Lower leg skin (tissue), 4 donors: Measurements from ENCODE around the gene KLHL25. TPM values are rescaled to one million over a fixed set of nuclear protein-coding genes. Genes with fewer than 3 reads are reported as not detected.
A peak's percentile ranks its signal among the peaks of the same experiment; 100 is the strongest.

Source experiments
- DNase-seq, 2 donors: peaks; one replicate each; pipeline ENCODE4 v3.0.0-alpha.2; 2019; ENCODE audit warnings: low spot score in 2 of 2
- H3K4me3 ChIP-seq: fragments of 200-600 bp; sonication (generic); 2 replicates; pipeline ENCODE4 v1.5.1; 2017; ENCODE audit warnings: mild to moderate bottlenecking, low read depth; ENCODE audit not compliant: poor library complexity, severe bottlenecking
- CTCF ChIP-seq, 3 donors: fragments of 450-650 bp; IDR thresholded peaks; one replicate each; pipeline ENCODE4 v1.5.1; 2016; ENCODE audit warnings: antibody characterized with exemption in 3 of 3, mild to moderate bottlenecking in 3 of 3, moderate library complexity in 2 of 3
- POLR2A ChIP-seq, 2 donors: fragments of 450-650 bp; IDR thresholded peaks; one replicate each; pipeline ENCODE4 v1.6.1; 2016 to 2017; ENCODE audit warnings: antibody characterized with exemption in 2 of 2, mild to moderate bottlenecking in 1 of 2, moderate library complexity in 1 of 2
- WGBS, 2 donors: methylation state at CpG; one replicate each; pipeline ENCODE4 v1.1.5; 2018; 5-methylcytosine and 5-hydroxymethylcytosine counted together
- intact Hi-C: fragments of 100-400 bp; cut with DNase I; formaldehyde crosslinking; loops from one replicate; pipeline ENCODE4 v1.15.0; 2023; ENCODE audit warnings: low total_unique reads
- total RNA-seq, 4 donors: library from RNA; depleted of rRNA; stranded (reverse); fragments of >200 nt; gene quantifications; one replicate each; pipeline ENCODE4 v1.1.0, GENCODE V29; 2016

KLHL25 gene
- total RNA-seq, 4 donors from 2014 or later: 13.9 to 29.0 (median 21.4) TPM

GRCh38 chr15:85757073-85757938, 37.4 kb downstream of the KLHL25 start:
- DNase-seq: peak in 1 of 2 donors; percentile 79
- TF ChIP-seq CTCF (IDR thresholded peaks at IDR 0.05) (no peak), POLR2A (IDR thresholded peaks at IDR 0.05) (no peak)
- H3K4me3 ChIP-seq: no peak overlapping the region
- intact Hi-C loops: no loop called here
- 73% methylated on average over 13 of the region's 13 CpGs for WGBS, 2 donors

- peak in 1 of 2 donors; percentile 85 for DNase-seq
- no peak overlapping the region for H3K4me3 ChIP-seq
- intact Hi-C loops: no loop called here
- 94 to 96% methylated on average over 9 of the region's 9 CpGs for WGBS, 2 donors
- no peak for TF ChIP-seq POLR2A (IDR thresholded peaks at IDR 0.05)
- no peak for TF ChIP-seq CTCF (IDR thresholded peaks at IDR 0.05)
Measured at GRCh38 chr15:85756411-85757072, 38.2 kb downstream of the KLHL25 start.

GRCh38 chr15:85755942-85756341, 38.8 kb downstream of the KLHL25 start:
- peak in 1 of 2 donors; percentile 32 for DNase-seq
- intact Hi-C loops: no loop called here
- TF ChIP-seq CTCF (IDR thresholded peaks at IDR 0.05) (no peak), POLR2A (IDR thresholded peaks at IDR 0.05) (no peak)
- no peak overlapping the region for H3K4me3 ChIP-seq
- 90 to 96% methylated on average over 4 of the region's 4 CpGs for WGBS, 2 donors

GRCh38 chr15:85755471-85755870, 39.3 kb downstream of the KLHL25 start:
- intact Hi-C loops: no loop called here
- WGBS, 2 donors: 84 to 86% methylated on average over 11 of the region's 11 CpGs
- no peak overlapping the region for H3K4me3 ChIP-seq
- no peak for TF ChIP-seq CTCF (IDR thresholded peaks at IDR 0.05)
- DNase-seq: peak in 1 of 2 donors; percentile 37

- peak in 1 of 2 donors; percentile 52 for DNase-seq
Measured at GRCh38 chr15:85754989-85755388, 39.7 kb downstream of the KLHL25 start.

More at GRCh38 chr15:85754989-85755388, 39.7 kb downstream of the KLHL25 start:
- WGBS, 2 donors: 36% methylated on average over 5 to 6 of the region's 7 CpGs
- intact Hi-C loops: no loop called here
- H3K4me3 ChIP-seq: no peak overlapping the region
- TF ChIP-seq CTCF (IDR thresholded peaks at IDR 0.05): no peak
- no peak for TF ChIP-seq POLR2A (IDR thresholded peaks at IDR 0.05)
